DMS153 (cell line): ENCODE measurements around the gene CARD11.

Experiments
- DNase-seq: peaks from one replicate; lab custom pipeline; 2025; lab: John Stamatoyannopoulos, UW

The CARD11 gene

GRCh38 chr7:3020416-3020815, 23.3 kb downstream of the CARD11 start:
- no peak for DNase-seq

- DNase-seq: no peak
Measured at GRCh38 chr7:3019801-3020200, 23.9 kb downstream of the CARD11 start.

- no peak for DNase-seq
Measured at GRCh38 chr7:3013975-3014792, 29.5 kb downstream of the CARD11 start.

- DNase-seq: no peak
Measured at GRCh38 chr7:3011211-3011852, 32.3 kb downstream of the CARD11 start.

- no peak for DNase-seq
Measured at GRCh38 chr7:3010161-3010560, 33.5 kb downstream of the CARD11 start.

GRCh38 chr7:3009086-3009485, 34.6 kb downstream of the CARD11 start:
- DNase-seq: no peak

- no peak for DNase-seq
Measured at GRCh38 chr7:3008386-3008785, 35.3 kb downstream of the CARD11 start.

- no peak for DNase-seq
Measured at GRCh38 chr7:3007696-3008095, 36.0 kb downstream of the CARD11 start.

- DNase-seq: no peak
Measured at GRCh38 chr7:3005257-3005656, 38.4 kb downstream of the CARD11 start.

- DNase-seq: no peak
Measured at GRCh38 chr7:3003936-3004335, 39.7 kb downstream of the CARD11 start.

- DNase-seq: no peak
Measured at GRCh38 chr7:3002631-3003030, 41.0 kb downstream of the CARD11 start.

GRCh38 chr7:3000566-3000965, 43.1 kb downstream of the CARD11 start:
- no peak for DNase-seq

- no peak for DNase-seq
Measured at GRCh38 chr7:2999078-2999500, 44.6 kb downstream of the CARD11 start.

- no peak for DNase-seq
Measured at GRCh38 chr7:2997014-2997413, 46.7 kb downstream of the CARD11 start.

GRCh38 chr7:2996141-2996540, 47.5 kb downstream of the CARD11 start:
- no peak for DNase-seq

- DNase-seq: no peak
Measured at GRCh38 chr7:2993868-2994267, 49.8 kb downstream of the CARD11 start.

- DNase-seq: no peak
Measured at GRCh38 chr7:2993396-2993795, 50.3 kb downstream of the CARD11 start.

GRCh38 chr7:2990949-2991470, 52.7 kb downstream of the CARD11 start:
- DNase-seq: no peak

- no peak for DNase-seq
Measured at GRCh38 chr7:2986561-2986960, 57.1 kb downstream of the CARD11 start.

GRCh38 chr7:2985866-2986265, 57.8 kb downstream of the CARD11 start:
- DNase-seq: no peak

- no peak for DNase-seq
Measured at GRCh38 chr7:2984091-2984490, 59.6 kb downstream of the CARD11 start.

- DNase-seq: no peak
Measured at GRCh38 chr7:2983586-2983985, 60.1 kb downstream of the CARD11 start.

- no peak for DNase-seq
Measured at GRCh38 chr7:2982831-2983230, 60.8 kb downstream of the CARD11 start.
